ENCODE measurements around the gene VEPH1.
A peak's percentile ranks its signal among the peaks of the same experiment; 100 is the strongest.

VEPH1 gene

DNA sequence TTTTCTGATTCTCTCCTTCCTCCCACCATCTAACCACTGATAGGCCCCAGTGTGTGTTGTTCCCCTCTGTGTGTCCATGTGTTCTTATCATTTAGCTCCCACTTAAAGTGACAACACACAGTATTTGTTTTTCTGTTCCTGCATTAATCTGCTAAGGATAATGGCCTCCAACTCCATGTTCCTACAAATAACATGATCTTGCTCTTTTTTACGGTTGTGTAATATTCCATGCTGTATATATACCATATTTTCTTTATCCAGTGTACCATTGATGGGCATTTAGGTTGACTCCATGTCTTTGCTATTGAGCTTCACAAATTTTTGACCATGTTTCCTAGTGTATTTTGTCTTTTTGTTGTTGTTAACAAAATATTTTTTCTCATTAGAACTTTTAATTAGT lies 30.6 kb downstream of the VEPH1 start:
- no peak for DNase-seq

DNA sequence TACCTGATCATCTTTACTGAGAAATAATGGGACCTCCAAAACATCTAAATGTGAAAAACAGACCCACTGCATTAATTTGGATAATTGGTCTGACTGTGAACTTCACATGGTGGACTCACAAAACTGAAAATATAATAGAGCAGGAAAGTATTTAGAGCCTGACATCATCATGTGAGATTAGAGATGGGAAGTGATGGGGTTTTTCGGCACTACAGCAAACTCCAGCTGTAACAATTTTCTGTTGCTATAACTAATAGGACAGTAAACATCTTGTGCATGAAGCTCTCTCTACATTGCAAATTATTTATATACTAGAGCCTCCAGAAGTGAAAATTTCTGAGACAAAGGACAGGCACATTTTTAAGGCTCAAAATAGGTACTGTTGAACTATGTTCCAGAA lies 32.2 kb downstream of the VEPH1 start:
- no peak for DNase-seq

DNA sequence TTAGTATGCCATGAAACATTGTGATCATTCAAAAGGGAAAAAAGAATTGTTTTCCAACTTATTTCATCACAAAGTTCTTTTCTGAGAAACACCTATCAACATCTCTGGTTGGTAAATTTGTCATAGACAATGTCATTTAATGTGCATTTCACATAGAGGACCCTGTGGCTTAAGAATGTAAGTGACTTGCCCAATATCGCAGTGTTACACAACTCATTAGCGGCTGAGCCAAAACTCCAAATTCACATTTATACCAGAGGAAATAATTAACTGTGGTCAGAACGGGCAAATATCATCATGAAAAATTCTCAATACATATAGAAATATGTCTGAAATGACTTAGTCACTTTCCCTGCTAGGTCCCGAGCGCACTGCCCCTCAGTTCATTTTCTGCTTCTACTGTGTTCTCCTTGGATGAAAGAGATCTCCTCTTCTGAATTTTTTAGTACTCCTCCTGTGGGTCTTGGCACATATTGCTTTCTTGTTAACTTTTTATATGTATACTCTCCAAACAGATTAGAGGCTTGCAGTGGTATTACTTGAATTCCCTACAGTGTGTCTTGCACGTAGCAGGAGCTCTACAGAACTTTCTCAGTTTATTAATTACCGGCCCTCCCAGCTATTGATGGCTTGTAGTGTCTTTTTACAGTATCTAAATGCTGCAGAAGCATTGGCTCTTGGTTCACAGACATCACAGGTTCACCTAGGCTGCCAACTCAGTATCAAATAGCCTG lies 33.5 kb downstream of the VEPH1 start:
- no peak for DNase-seq

DNA sequence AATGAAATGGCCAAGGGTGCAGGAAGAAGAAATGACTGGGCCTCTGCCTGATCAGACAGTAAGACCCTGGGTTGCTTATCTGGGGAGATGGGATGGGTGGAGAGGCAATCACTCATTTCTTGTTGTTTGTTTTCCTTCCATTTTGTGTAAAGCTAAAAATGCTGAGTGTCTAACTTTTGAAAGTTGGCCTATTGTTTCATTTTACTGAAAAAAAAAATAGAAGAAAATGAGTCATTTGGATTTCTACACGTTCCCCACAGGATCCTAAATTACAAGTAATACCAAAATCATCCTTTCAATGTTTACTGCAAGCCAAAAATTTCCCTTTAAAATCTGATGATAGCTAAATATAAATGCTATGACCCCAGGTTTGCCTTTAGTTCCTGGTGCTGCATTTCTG lies 36.0 kb downstream of the VEPH1 start:
- DNase-seq, result no peak

DNA sequence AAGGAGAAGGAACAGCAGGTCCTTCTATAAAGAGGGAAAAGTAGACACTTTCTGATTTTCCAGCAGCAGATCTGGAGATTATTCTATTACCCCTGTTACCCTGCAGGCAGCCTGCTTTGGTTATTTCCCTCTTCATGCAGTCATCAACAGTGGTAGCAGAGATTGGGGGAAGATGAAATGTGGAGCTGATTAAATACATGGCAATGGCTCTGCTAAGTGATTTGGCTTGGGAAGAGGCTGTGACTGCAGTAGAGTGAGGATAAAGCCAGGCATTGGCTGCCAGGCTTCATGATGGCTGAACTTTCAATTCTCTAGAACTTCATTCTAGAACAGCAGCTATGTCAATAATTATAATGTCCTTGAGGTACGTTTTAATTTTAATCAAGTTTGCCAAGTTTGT lies 37.5 kb downstream of the VEPH1 start:
- DNase-seq, result no peak

DNA sequence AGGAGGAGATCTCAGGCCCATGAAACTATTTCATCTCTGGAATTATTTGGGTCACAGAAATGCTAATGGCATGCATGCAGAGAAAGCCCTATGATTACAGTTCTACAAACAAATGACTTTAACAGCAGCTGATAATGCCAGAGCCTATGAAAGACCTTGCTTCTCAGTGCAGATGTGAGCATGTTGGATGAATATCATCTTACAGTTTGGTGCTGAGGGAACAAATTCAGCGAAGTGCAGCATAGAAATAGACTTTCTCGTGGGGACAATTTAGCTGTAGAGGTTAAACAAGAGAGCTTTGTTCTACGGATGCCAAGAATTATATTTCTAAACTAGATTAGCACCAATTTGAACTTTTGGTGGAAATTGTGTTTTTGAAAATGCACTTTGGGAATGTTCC lies 38.9 kb downstream of the VEPH1 start:
- no peak for DNase-seq

DNA sequence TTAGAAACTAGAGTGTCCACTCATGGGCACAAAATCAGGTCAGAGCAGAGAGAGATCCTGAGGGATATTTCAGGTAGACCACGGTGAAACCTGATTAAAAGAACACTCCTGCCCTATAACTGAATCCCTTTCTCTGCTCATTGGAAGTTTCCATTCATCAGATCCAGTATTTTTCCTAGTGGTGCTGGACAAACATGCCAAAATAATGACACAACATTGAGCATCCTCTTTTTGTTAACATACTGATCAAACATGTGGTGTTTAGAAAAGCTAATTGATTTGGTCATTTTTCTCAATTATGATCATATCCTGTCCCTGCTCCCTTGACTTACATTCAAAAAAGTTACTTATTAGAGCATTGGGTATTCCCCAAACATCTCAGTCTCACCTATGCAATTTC lies 39.4 kb downstream of the VEPH1 start:
- no peak for DNase-seq

DNA sequence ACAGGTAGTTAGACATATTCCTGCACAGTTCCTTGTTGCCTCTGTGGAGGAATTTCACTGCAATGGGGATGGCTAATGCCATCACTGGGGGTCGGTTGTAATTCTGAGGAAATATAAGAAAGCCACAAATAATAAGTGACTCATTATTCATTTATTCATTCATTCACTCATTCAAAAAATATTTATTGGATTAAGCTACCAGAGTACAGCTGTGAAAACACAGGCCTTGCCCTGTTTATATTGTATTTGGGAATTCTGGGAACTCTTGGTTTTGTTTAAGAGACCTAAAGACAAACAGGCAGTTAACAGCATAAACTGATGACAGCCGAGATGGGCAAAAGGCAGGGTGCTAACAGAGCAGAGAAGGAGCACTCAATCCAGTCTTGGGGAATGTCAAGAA lies 43.0 kb downstream of the VEPH1 start:
- DNase-seq, result no peak

DNA sequence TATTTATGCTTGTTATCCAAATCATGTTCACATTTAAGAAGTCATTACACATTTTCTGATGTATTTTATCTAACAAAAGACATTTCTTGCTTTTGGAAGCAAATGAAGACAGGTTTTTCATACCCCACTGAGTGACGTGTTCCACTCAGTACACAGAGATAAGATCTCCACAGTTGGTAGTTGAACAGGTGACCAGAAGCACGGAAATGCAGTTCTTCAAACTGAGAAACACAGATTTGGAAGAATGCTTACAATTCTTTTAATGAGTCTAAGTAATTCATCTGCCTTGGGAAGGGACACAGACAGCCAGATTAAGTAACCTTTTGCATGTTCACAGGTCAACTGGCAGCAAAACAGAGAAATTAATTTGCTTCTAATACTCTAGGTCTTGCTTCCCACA lies 43.5 kb downstream of the VEPH1 start:
- no peak for DNase-seq

DNA sequence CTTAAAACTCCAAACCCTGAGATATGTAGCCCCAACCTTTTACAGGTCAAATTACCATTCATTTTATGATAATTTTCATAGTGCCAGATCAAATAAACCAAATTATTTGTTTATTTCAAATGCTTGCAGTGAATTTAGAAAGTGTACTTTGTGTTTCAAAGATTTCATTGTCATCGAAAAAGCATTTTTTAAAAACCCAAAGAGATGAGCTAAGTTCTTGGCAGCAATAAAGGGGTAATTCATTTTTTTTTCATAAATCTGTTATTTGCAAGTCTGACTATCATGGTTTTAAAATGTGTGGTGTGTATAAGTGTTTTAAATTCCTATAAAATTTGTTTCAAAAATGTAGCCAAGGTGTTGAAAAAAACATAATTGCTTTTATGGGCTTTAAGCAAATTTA lies 49.4 kb downstream of the VEPH1 start:
- DNase-seq, result no peak

DNA sequence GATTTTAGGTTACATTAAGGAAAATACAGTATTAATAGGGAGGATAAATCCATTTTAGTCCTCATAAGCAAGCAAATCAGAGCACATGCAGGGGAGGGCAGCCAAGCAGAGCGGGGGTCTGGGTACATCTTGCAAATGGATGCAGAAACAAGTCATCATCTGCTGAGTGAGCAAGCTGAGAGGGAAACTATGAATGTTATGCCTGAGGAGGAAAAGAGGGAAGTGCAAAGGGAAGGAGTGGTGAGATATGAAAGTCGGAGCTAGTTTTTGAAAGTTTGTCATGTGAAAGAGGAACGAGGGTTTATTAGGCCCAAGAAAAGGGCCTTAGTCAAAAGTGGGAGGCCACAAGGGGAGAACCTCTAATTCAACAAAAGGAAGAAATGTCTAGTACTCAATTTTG lies 51.1 kb downstream of the VEPH1 start:
- no peak for DNase-seq

DNA sequence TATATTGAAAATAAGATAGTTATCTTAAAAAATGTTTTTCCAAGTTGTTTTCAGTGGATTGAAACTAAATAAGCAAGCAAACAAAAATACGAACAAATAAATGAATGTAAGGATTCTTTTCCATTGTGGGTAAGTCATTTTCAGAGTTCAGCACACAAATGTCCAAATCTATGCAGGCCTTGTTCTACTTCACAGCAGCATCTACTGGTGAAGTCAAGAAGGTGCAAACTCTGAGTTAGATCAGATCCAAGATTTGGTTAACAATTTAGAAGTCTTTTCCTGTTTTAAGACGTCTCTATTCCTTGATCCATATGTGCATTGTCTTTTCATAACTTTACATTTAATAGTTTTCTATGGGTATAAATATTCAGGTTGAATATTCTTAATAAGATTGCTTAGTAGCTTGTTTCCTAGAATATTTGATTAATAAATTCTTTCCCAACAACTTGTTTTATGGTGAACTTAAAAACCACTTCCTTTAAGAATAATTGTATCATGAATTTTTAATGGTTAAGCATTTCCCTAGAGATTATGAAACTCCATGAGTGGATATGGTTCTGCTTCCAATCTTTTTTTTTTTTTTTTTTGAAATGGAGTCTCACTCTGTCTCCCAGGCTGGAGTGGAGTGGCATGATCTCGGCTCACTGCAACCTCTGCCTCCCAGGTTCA lies 56.1 kb downstream of the VEPH1 start:
- peak; percentile 30 for DNase-seq

DNA sequence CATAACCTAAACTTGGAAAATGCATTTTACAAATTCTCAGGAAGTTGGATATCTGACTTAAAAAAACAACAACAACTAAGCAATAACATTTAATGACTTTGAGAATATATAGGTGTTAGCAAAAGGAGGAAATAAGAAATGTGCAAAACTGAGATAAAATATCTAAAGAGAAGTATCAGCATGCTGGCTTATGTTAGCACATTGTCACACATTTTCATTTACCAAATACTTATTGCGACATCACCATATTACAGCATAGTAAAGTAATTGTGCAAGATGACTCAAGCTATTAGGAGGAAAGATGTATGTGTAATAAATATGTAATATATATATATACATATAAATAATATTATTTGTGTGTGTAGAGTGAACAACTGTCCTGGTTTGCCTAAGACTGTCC lies 57.4 kb downstream of the VEPH1 start:
- no peak for DNase-seq

DNA sequence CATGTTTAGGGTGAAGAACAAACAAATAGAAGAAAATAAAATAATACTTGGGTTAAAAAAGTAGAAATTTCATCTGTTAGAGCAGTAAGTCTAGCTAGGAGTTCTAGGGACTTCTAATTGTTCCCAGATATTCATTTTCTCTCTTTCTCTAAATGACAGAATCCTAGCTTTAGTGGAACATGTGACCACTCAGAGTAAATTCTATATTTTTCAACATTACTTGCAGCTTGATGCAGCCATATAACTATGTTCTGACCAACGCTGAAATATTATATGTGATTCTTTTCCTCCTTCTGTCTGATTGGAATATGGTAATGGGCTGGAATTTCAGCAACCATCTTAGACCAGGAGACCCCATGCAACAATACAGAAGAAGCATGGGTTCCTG lies 58.4 kb downstream of the VEPH1 start:
- DNase-seq, result no peak

DNA sequence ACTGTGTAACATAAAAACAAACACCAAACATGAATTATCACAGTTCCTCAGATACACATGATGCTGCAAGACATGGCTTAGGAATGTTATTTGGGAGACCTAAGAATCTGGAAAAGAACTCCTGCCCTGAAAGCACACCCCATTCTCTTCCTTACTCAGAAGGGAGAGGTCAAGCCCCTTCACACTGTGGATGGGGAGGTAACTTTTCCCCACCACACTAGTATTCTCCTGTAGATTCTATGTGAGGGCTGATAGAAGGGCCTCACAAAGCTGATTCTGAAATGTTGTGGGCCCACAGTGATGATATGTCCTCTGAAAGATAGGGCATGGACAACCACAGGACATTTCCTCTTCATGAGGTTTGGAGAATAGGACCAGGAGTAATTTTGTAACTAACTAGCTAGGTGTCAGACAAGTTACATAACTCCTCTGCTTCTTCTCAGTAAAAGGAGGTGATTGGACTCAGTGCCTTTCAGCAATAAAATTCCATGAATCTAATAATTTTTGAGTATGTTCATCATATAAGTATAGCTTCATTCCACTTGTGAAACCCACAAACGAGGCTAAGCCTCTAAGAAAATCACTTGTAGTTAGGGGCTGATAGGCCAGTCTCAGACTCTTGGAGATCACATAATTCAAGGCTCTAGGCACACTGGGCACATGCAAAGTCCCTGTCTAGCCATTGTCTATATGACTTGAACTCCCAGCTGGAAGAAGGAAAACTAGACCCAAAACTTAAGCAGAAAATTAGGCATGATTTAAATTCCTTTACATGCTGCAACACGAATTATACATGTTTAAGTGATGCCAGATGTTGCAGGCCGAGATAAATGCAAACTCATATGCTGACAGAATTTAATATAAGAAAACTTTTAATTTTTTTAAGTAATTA lies 59.1 kb downstream of the VEPH1 start:
- DNase-seq, result no peak

DNA sequence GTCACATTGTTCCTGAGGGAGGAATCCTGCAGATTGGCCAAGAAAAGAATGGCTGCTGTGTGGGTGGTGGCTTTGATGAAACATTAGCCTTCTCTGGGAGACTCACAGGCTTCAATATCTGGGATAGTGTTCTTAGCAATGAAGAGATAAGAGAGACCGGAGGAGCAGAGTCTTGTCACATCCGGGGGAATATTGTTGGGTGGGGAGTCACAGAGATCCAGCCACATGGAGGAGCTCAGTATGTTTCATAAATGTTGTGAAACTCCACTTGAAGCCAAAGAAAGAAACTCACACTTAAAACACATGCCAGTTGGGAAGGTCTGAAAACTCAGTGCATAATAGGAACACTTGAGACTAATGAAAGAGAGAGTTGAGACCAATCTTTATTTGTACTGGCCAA lies 60.5 kb downstream of the VEPH1 start:
- DNase-seq, result no peak

DNA sequence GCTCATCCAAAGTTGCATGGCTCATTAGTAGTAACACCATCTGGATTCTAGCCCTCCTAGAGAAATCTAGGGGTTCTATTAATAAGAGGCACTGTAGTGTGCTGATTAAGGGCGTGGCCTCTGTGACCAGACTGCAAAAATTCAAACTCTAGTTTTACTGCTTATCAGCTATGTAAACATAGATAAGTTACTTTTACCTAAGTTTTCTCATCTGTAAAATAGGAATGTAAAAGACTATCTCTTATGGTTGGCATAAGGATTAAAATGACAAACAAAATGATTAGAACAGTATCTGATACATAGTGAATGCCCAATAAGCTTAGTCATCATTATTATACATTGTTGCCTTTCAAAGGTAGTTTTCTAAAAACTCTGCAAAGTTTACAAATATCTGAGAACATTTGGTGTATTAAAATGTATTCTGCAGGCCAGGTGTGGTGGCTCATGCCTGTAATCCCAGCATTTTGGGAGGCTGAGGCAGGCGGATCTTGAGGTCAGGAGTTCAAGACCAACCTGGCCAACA lies 62.1 kb downstream of the VEPH1 start:
- no peak for DNase-seq

DNA sequence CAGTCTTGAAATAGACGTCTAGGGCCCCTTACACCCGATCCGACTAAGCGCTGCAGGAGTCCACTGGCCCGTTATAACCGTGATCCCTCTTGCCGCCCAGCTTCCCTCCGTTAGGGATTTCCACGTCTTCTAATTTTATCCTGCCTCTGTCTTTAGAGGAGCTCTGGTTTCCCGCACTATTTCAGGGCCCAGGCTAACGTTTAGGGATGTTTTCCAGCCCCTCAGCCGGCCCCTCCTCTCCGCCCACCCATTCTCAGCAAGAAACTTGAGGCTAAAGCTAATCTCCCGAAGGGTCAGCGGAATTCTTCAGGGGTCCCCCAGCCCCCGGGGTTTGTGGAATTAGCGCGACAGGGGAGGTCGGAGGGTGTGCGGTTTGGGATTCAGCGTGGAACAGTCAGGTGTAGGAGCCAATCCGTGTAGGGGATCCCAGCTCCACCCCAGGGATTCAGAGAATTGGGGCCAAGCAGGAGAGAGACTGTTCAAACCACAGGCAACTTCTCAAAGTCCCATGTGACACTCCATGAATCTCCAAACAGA lies 65.0 kb downstream of the VEPH1 start:
- DNase-seq, result peak; percentile 71

DNA sequence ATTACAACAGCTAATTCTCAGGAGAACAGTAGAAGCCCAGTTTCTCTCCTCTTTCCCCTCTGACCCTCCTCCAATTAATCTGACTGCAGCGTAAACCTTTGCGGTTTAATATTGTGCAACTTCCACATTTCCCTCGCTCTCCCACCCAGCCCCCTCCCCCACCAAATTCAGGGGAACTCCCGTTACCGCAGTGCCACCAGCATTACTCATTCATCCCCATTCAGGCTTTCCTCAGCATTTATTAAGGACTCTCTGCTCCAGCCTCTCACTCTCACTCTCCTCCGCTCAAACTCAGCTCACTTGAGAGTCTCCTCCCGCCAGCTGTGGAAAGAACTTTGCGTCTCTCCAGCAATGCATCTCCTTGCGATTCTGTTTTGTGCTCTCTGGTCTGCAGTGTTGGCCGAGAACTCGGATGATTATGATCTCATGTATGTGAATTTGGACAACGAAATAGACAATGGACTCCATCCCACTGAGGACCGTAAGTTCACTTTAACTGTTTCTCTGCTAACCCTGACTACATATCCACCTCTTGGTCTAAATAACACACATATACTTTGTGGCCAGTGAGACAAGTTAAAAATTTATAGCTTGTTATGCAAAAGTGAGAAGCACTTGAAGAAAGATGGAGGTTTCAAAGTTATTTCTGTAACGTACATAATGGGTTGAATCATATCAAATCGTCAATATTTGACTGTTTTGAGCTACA lies 66.5 kb downstream of the VEPH1 start, which contains the start of gene PTX3:
Gene PTX3, plus strand, starts transcription at position 268 of the 709 bp plus-strand sequence. Its CDS starts 84 bp downstream, at position 352.
- DNase-seq, result peak; percentile 20

DNA sequence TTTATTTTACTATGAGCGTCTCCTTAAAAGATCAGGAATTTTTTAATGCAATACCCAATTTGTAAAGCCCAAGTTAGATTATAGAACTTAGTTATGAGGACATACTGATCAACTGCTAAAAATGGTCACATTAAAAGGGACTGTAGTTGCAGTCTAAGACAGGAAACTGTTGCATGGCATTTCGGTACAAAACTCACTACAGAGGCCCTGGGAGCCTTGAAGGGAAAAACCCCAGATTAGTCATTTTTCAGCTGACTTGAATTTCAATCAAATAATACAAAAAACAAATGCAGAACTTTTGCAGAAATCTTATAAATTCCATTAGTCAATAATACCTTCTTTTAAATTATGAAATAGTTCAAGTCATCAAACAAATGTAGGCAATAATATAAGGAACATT lies 73.5 kb downstream of the VEPH1 start:
- DNase-seq, result no peak

DNA sequence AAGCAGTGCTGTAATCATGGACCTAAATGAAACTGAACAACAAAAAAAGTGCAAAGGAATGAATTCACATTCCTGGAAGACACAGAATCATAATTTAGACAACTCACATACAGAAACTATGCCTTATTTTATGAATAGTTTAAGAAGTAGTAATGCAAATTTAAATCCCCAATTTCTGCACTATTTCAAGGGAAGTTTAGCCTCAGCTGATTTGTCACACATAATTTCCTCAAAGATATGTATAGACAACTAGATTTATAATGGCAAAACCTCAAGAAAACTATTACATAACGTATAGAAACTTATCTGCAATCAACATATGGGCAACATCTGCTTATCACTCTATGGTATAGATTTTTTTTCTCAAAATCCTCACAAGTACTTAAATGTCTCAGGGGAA lies 74.4 kb downstream of the VEPH1 start:
- DNase-seq, result no peak

DNA sequence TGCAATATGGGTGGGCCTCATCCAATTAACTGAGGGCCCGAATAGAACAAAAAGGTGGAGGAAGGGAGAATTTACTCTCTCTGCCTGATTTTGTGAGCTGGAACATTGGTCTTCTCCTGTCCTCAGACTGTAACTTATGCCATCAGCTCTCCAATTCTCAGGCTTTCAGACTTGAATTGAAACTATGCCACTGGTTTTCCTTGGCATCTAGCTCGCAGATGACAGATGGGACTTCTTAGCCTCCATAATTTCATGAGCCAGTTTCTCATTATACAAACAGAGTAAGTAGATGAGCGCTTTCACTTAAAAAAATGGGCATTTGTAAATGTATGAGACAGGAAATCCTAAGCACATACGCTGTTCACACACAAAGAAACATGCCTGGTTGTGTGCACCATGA lies 75.3 kb downstream of the VEPH1 start:
- DNase-seq, result peak; percentile 85

DNA sequence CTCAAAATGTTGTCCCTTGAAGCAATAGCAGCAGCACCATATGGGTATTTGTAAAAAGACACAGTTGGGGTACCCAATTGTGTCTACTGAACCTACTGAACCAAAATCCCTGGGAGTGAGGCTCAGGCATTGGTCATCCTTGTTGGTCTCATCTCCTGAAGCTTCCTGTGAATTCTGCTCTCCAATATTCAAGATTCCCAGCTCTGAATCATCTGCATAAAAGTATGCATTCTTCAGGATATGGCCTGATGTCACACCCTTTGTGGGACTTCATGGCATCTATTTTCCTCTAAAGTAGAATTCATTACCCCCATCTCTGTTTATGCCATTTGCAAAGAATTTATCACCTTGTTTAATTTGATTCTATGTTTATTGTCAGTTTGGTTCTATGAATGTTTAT lies 79.9 kb downstream of the VEPH1 start:
- DNase-seq, result no peak
